Common myeloid progenitor, CD34-positive (primary cell): ENCODE results near the gene DDX54.

ENCODE experiments used
- CTCF ChIA-PET: fragments of 350-600 bp; sonication (Branson Sonifier 250); formaldehyde crosslinking; loops from one replicate; lab custom pipeline; 2021; ENCODE audit warnings: antibody characterized with exemption; lab: Charles Lee
- POLR2A ChIA-PET: fragments of 350-600 bp; sonication (Branson Sonifier 250); formaldehyde crosslinking; loops from one replicate; lab custom pipeline; 2021; ENCODE audit warnings: antibody characterized with exemption; lab: Charles Lee
- DNase-seq, 3 donors: peaks; one replicate each; pipeline versions ENCODE4 v3.0.0 to v3.0.0-alpha.2; 2013
- H3K27ac ChIP-seq, 2 experiments: 1 replicate in 1 of 2; 2 replicates in 1 of 2; pipeline ENCODE4 v1.7.0; 2013; ENCODE audit warnings: inconsistent platforms in 2 of 2, low read length in 2 of 2, mild to moderate bottlenecking in 2 of 2, low read depth in 1 of 2, moderate library complexity in 1 of 2; ENCODE audit not compliant: severe bottlenecking in 2 of 2, insufficient read depth in 1 of 2, poor library complexity in 1 of 2
- H3K27me3 ChIP-seq, 5 experiments: replicated peaks in 2 of 5; 1 replicate in 3 of 5; 2 replicates in 2 of 5; pipeline versions ENCODE4 v1.6.1 to v1.7.0; 2013; ENCODE audit warnings: low read length in 4 of 5, mild to moderate bottlenecking in 2 of 5, moderate library complexity in 2 of 5, inconsistent platforms in 1 of 5; ENCODE audit not compliant: insufficient read depth in 5 of 5, control insufficient read depth in 4 of 5
- H3K36me3 ChIP-seq, 4 experiments: 1 replicate in 2 of 4; 2 replicates in 2 of 4; pipeline versions ENCODE4 v1.6.1 to v1.7.0; 2013; ENCODE audit warnings: low read length in 3 of 4, control low read depth in 1 of 4, mild to moderate bottlenecking in 1 of 4; ENCODE audit not compliant: control insufficient read depth in 4 of 4, insufficient read depth in 4 of 4
- H3K4me1 ChIP-seq, 4 experiments: 1 replicate in 3 of 4; 2 replicates in 1 of 4; pipeline versions ENCODE4 v1.6.1 to v1.7.1; 2013; ENCODE audit warnings: low read length in 3 of 4, mild to moderate bottlenecking in 3 of 4, control low read depth in 1 of 4, inconsistent platforms in 1 of 4, moderate library complexity in 1 of 4; ENCODE audit not compliant: control insufficient read depth in 4 of 4, insufficient read depth in 4 of 4; ENCODE audit errors: control extremely low read depth in 1 of 4
- H3K4me3 ChIP-seq, 7 experiments: 1 replicate in 4 of 7; 2 replicates in 3 of 7; pipeline versions ENCODE4 v1.5.1 to v1.7.0; 2013; ENCODE audit warnings: mild to moderate bottlenecking in 7 of 7, low read length in 6 of 7, moderate library complexity in 6 of 7, inconsistent platforms in 2 of 7, low read depth in 2 of 7, control low read depth in 1 of 7; ENCODE audit not compliant: insufficient read depth in 4 of 7, control insufficient read depth in 1 of 7; ENCODE audit errors: extremely low read depth in 1 of 7
- H3K9me3 ChIP-seq, 5 experiments: 1 replicate in 4 of 5; 2 replicates in 1 of 5; pipeline versions ENCODE4 v1.6.1 to v1.7.1; 2013; ENCODE audit warnings: low read length in 4 of 5, mild to moderate bottlenecking in 2 of 5, inconsistent platforms in 1 of 5, low read depth in 1 of 5, moderate library complexity in 1 of 5; ENCODE audit not compliant: control insufficient read depth in 4 of 5, insufficient read depth in 2 of 5; ENCODE audit errors: control extremely low read depth in 1 of 5
- WGBS: methylation state at CpG from one replicate; pipeline ENCODE4 v1.1.5; 2013; ENCODE audit not compliant: insufficient coverage; 5-methylcytosine and 5-hydroxymethylcytosine counted together

DDX54 gene

DNA sequence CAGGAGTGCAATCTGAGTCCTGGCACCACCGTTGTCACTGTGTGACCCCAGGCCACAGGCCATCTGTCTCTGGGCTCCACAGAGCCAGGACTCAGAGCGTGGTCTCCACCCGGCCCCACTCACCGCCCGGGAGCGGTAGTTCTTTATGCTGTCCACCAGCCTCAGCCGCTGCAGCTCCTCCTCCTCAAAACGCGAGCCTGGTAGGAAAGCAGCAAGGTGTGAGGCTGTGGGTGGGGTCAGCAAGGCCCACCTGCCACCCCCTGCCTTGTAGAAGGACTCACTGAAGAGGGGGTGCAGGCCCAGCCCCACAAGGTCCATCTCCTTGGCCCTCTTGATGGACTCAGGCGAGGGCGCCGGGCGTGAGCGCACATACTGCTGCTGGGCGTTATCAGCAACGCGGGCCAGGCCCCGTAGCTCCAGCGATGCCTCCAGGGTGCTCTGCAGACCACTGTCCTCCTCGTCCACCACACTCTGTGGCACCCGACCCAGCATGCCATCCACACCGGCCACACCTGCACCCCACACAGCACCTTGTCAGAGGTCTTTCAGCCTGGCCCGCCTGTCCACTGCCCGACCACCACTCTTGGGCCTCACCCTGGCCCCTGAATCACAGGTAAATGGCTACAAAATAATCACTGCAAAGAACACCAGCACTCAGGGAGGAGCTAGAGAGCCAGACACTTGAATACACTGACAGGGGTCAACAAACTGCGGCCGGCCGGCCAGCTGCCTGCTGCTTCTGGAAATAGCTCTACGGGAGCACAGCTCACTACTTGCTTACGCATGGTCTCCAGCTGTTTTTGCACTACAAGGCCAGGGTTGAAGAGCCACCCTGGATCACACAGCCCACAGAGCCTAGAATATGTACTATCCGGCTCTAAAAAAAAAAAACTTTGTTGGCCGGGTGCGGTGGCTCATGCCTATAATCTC is 19.5 kb downstream of the DDX54 start:
- POLR2A ChIA-PET = interaction anchor here (0.7 kb wide), 1 partner anchor 137 kb away, joined by 3 read pairs; no protein-coding TSS in a partner anchor
- DNase-seq = no peak
- H3K4me3 ChIP-seq = no peak overlapping the region
- H3K27ac ChIP-seq = no peak overlapping the region
- H3K9me3 ChIP-seq = no peaks in the 10 kb centered on the region
- over 99% methylated on average over 19 of the region's 32 CpGs for WGBS
- no peaks in the 10 kb centered on the region for H3K27me3 ChIP-seq
- CTCF ChIA-PET = interaction anchor here (0.8 to 2.5 kb wide), 4 partner anchors 8 to 117 kb away, joined by 3 to 13 read pairs (median 4); no protein-coding TSS in a partner anchor
- peaks cover 30 to 93% (median 72%) of the 10 kb centered on the region in 4 experiments for H3K36me3 ChIP-seq
- H3K4me1 ChIP-seq = no peaks in the 10 kb centered on the region

- H3K27ac ChIP-seq = no peak overlapping the region
- H3K36me3 ChIP-seq = peaks cover 26 to 95% (median 69%) of the 10 kb centered on the region in 4 experiments
- no peaks in the 10 kb centered on the region for H3K27me3 ChIP-seq
- H3K4me1 ChIP-seq = no peaks in the 10 kb centered on the region
- WGBS = 97% methylated on average over 12 of the region's 13 CpGs
- H3K9me3 ChIP-seq = no peaks in the 10 kb centered on the region
- ChIA-PET CTCF (interaction anchor here (1.3 to 2.5 kb wide), 3 partner anchors 10 to 128 kb away, joined by 3 to 13 read pairs (median 3); no protein-coding TSS in a partner anchor), POLR2A (interaction anchor here (1.0 kb wide), 1 partner anchor 9 kb away, joined by 3 read pairs; no protein-coding TSS in a partner anchor)
- H3K4me3 ChIP-seq = no peak overlapping the region
- no peak for DNase-seq
Measured at GRCh38 chr12:113164014-113164413, 21.3 kb downstream of the DDX54 start.

- CTCF ChIA-PET = interaction anchor here (1.1 to 6.1 kb wide), 4 partner anchors 11 to 127 kb away, joined by 3 to 50 read pairs (median 8); no protein-coding TSS in a partner anchor
- H3K4me1 ChIP-seq = no peaks in the 10 kb centered on the region
- peaks cover 22 to 95% (median 69%) of the 10 kb centered on the region in 4 experiments for H3K36me3 ChIP-seq
- over 99% methylated on average over 12 of the region's 12 CpGs for WGBS
- no peaks in the 10 kb centered on the region for H3K9me3 ChIP-seq
- no peaks in the 10 kb centered on the region for H3K27me3 ChIP-seq
- POLR2A ChIA-PET = interaction anchor here (1.0 kb wide), 1 partner anchor 10 kb away, joined by 3 read pairs; no protein-coding TSS in a partner anchor
- H3K4me3 ChIP-seq = no peak overlapping the region
- H3K27ac ChIP-seq = no peak overlapping the region
- no peak for DNase-seq
Measured at GRCh38 chr12:113163030-113163360, 22.3 kb downstream of the DDX54 start.

DNA sequence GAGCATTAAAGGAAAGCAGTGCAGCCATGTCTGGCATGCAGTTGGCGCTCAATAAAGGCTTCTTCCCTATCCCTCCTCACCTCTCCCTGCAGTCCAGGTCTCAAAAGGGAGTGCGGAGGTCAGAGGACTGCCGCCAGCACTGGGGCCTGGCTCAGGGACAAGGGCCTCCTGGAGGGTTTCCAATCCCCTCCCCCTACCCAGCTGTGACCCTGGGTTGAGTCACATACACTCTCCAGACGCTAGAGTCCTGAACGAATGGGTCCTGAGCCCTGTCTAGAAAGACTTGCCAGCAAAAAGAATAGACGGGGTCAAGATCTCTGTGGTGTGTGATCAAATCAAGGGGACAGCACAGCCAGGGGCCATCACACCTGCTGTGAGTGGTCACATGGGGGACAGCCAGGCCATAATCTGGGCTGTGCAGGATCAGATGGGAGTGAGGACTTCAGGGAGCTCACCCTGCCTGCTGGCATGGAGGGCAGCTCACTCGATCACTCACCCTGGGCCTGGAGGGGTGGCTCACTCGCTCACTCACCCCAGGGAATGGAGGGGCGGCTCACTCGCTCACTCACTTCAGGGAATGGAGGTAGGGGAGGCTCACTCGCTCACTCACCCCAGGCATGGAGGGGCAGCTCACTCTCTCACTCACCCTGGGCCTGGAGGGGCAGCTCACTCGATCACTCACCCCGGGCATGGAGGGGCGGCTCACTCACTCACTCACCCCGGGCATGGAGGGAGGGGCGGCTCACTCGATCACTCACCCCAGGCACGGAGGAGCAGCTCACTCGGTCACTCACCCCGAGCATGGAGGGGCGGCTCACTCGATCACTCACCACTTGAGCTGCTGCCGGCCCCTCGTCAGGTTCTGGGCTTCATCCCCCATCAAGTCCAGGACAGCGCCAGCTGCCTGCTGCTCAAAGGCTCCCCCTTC is 22.9 kb downstream of the DDX54 start:
- POLR2A ChIA-PET = no interaction called here
- no peak overlapping the region for H3K4me3 ChIP-seq
- H3K4me1 ChIP-seq = no peaks in the 10 kb centered on the region
- H3K27me3 ChIP-seq = no peaks in the 10 kb centered on the region
- H3K27ac ChIP-seq = no peak overlapping the region
- 96% methylated on average over 18 of the region's 25 CpGs for WGBS
- H3K9me3 ChIP-seq = no peaks in the 10 kb centered on the region
- CTCF ChIA-PET = interaction anchor here (0.8 to 6.1 kb wide), 4 partner anchors 12 to 126 kb away, joined by 3 to 50 read pairs (median 3); no protein-coding TSS in a partner anchor
- DNase-seq = no peak
- peaks cover 20 to 94% (median 68%) of the 10 kb centered on the region in 4 experiments for H3K36me3 ChIP-seq

DNA sequence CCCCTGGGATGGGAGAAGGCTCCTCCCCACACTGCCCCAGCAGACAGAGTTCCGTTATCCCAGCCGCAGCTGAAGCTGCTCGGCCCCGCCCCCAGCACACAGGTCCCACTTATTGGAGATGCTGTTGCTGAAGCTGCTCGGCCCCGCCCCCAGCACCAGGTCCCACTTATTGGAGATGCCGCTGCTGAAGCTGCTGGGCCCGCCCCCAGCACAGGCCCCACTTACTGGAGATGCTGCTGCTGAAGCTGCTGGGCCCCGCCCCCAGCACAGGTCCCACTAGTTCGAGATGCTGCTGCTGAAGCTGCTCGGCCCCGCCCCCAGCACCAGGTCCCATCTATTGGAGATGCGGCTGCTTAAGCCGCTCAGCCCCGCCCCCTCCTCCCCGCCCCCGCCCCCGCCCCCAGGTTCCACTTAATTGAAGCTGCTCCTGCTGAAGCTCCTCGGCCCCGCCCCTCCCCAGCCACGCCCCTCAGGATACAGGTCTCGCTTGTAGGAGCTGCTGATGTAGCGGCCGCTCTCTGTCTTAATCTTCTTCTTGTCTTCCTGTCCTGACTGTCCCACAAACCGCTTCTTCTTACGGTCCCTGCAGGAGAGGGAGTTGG is 23.8 kb downstream of the DDX54 start:
- peak in 1 of 3 donors; percentile 27 for DNase-seq
- H3K36me3 ChIP-seq = peaks cover 17 to 89% (median 65%) of the 10 kb centered on the region in 4 experiments
- no peaks in the 10 kb centered on the region for H3K9me3 ChIP-seq
- CTCF ChIA-PET = interaction anchor here (0.8 to 6.1 kb wide), 4 partner anchors 13 to 24 kb away, joined by 3 to 50 read pairs (median 4); no protein-coding TSS in a partner anchor
- peaks cover 0 to 1% (median 0%) of the 10 kb centered on the region in 4 experiments for H3K4me1 ChIP-seq
- 96% methylated on average over 19 of the region's 26 CpGs for WGBS
- no peak overlapping the region for H3K27ac ChIP-seq
- H3K4me3 ChIP-seq = no peak overlapping the region
- POLR2A ChIA-PET = no interaction called here
- no peaks in the 10 kb centered on the region for H3K27me3 ChIP-seq

DNA sequence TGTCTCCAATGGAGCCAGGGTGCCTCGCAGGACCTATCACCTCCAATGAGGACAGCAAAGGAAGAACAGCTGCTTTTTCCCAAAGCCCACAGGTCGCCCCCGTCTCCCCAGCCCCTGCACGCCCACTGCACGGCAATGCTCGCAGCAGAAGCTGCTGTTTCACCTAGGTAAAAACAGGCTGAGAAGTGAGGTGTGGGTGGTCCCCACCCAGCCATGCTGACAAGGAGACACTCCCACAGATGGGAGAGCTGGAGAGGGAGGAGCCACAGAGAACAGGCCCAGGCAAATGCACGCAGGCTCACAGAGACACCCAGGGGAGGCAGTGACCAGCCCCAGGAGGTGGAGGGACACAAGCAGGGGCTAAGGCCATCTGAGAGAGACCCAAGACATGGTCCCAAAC is 25.3 kb downstream of the DDX54 start:
- Histone ChIP-seq H3K9me3 (no peaks in the 10 kb centered on the region), H3K4me1 (peaks cover 0 to 16% (median 12%) of the 10 kb centered on the region in 4 experiments), H3K27me3 (peaks cover 0 to 6% (median 4%) of the 10 kb centered on the region in 5 experiments), H3K27ac (no peak overlapping the region), H3K36me3 (peaks cover 14 to 73% (median 56%) of the 10 kb centered on the region in 4 experiments), H3K4me3 (no peak overlapping the region)
- WGBS = 96% methylated on average over 7 of the region's 7 CpGs
- ChIA-PET CTCF (interaction anchor here (0.8 to 6.1 kb wide), 4 partner anchors 10 to 112 kb away, joined by 3 to 50 read pairs (median 3); no protein-coding TSS in a partner anchor), POLR2A (no interaction called here)
- no peak for DNase-seq
